ENCODE data around the gene CFAP97D1. TPM values are rescaled to one million over a fixed set of nuclear protein-coding genes. Genes with fewer than 3 reads are reported as not detected.

Gene CFAP97D1
- total RNA-seq, 1 donor from 2014 or later, result not detected

DNA sequence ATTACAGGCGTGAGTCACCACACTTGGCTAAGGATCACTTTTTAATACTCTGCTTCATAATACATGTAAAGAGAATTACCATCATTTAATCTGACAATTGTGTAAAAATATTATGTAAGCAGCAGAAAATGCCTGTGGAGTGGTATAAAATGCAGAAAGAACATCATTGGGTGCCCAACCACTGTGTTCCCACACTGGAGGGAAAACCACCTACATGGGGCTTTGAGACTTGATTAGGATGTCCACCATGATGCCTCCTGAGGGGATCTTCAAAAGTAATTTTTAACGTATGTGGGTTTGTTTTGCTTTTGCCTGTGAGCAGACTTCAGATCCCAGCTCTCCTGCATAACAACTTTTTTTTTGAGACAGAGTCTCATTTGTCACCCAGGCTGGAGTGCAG is 18.8 kb downstream of the CFAP97D1 start:
- no peak for DNase-seq

DNA sequence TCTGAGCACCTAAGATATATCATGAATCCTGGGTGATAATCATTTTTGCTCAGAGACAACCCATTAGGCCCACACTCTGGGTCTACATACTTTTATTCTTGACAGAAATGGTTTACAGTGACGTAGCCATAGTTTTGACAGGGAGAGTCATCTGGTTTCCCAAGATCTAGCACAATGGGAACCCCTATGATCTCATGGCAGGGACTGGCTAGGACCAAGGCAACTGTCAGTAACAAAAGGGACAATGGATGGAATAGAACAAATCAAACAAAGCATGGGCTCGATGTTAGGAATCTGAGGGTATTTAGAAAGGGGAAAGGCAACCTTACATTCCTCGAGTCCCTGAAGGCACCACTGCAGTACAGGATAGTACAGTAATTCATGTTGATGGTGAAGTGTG is 20.5 kb downstream of the CFAP97D1 start:
- DNase-seq, result no peak

DNA sequence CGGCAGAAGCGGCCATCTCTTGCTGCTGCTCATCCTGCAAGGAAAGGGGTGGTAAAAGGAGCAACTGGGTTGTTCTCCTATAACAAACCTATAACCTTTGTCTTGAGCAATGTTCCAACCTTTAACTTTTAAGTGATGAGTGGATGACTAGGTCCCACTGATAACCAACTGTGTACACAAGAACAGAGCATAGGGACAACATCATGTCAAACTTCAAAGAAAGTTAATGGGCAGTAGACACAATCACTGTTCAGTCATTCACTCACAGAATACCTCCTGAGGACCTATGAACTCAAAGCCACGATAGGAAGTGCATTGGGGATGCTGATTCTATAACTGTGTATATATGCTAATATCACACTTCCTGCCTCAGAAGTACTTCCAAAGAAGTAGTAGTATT is 21.6 kb downstream of the CFAP97D1 start:
- DNase-seq, result no peak

DNA sequence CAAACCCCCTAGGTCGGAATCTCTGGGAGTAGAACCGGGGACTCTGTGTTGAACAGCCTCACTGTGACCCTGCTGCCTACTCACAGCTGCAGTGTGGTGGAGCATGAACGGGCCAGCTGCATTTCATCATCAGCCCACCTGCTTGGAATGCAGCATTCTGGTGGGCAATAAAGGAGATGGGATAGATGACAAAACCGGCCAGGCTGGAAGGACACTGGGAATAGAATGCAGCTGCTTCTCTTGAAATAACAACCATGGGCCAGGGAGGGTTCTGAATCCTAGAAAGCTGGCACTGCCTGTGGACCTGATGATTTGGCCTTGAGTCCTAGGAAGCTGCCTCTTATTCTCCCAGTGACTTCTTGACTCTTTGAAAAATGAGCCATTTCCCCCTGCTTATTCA is 23.5 kb downstream of the CFAP97D1 start:
- DNase-seq, result no peak

DNA sequence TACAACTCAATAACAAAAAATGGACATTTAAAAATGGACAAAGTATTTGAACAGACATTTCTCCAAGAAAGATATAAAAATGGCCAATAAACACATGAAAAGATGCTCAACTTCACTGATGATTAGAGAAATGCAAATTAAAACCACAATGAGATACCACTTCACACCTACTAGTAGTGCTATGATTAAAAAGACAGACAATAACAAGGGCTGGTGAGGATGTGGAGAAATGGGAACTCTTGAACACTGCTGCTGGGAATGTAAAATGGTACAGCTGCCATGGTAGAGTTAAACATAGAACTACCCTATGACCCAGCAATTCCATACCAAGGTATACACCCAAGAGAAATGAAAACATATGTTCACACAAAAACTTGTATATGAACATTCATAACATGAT is 24.9 kb downstream of the CFAP97D1 start:
- no peak for DNase-seq

DNA sequence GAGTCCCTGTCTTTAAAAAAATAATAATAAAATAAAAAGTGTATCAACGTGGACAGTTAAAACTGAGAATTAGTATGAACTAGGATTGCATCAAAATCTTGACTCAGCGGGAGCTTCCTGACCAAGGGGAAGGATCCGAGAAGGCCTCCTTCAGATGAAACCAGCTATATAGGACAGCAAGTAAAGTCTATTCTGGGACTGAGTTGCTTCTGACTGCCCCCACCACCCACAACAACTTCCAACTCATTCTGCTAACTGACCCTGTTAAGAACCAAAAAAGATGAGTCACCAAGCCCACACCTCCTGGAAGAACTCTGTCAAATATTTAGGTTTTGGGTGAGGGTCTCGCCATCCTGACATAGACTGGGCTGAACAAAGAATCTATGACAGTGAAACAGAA is 27.8 kb downstream of the CFAP97D1 start:
- DNase-seq, result no peak

DNA sequence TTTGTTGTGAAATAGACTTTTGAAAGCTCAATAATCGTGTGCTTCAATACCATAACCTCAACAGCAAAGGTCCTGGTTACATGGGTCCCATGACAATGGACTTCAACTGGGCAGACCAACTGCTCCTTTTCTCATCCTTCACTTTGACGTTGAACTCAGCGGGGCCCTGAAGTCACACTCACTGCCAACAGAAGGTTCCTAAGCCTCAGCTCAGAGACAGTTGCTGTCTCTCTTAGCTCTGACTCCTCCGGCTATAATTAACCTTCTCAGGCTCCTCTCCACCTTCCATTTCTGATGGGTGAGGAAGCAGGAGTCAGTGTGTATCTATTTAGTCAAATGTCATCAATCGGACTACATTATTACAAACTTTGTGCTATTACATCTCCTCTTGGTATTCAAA is 28.9 kb downstream of the CFAP97D1 start:
- no peak for DNase-seq

DNA sequence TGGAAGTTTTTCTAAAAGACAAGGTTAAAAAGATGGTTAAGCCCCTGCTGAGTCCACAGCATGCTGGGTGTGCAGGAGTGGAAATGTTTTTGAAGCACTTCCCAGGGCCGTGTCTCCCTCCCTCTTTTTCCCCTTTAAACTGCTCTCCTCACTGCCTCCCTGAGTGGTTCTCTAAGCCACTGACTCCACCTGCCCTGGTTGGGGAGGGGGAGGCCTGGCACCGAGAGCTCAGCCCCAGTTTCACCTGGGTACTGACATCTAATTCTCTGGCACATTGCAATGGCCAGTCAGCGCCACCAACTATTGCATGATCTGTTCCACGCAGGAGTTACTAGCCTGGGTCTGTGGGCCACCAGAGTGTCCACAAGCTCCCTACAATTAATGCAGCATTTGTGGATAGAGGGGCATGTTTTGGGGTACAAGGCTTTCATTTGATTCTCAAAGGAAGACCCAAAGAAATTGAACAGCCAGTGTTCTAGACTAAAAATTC is 30.0 kb downstream of the CFAP97D1 start:
- DNase-seq, result no peak

DNA sequence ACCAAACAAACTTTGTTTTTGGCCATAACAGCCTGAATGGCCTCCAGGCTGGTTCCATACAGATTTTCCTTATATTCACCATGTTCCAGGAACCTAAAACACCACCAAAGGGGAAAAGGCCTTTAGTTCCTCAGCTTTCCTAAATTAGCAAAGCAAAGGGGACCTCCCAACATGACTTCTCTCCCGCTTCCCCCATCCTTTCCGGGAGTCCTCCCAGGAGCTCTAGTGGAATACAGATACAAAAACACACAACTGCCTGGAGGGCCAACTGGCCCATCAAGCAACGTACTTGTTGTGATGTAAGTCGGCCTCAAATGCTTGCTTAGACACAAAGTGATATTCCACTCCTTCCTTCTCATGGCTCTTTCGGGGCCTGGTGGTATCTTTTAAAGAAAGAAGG is 30.6 kb downstream of the CFAP97D1 start:
- no peak for DNase-seq

DNA sequence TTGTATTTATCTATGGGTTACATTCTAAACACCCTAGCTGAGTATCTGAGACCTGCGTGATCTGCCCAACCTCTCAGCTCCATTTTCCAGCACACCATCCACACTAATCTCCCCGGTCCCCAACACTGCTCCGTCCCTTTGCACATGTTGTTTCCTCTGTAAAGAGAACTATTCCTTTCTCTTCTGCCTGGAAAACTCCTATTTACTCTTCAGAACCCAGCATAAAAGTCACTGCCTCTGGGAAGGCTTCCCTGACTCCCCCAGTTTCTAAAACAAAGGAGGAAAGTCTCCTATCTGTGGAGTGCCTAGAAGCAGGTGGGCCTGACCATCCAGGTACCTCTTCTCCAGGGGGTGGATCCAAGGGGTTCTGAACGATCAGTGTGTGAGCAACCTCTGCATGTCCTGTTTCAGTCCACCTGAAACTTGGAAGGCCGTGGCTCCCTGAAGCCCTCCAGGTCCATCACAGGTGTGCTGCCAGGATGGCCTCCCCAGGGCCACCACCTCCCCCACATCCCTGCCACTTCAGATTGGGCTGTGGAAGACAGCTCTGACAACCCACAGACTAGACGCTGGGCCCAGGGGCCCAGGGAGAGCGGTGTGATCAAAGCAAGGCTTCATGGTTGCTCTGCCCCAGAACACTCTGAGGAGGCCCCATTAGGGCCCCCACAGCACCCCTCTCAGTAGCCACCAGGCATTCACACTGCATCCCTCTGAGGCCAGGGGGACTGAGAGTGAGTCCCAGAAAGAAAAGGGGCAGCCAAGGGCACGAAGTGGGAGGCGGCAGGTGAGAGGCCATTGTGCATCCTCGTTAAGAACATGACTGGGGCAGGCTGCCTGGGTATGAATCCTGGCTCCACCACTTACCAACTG is 32.4 kb downstream of the CFAP97D1 start:
- no peak for DNase-seq

DNA sequence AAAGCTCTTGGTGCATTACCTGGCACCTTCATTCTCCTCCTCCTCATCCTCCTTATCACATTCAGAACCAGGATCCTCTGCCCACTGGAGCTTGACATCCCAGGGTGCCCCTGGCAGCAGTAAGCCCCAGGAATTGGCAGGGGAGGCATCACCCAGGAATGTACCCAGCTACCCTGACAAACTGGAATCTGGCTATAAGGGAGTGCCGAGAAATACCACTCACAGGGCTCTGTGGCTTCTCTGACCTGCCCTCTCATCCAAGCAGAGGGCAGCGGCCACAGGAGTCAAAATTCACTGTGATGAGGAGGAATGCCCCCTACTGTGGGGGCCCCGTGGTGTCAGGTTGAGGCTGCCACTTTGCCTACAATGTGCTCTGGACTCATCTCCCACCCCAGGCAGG is 33.2 kb downstream of the CFAP97D1 start:
- no peak for DNase-seq

DNA sequence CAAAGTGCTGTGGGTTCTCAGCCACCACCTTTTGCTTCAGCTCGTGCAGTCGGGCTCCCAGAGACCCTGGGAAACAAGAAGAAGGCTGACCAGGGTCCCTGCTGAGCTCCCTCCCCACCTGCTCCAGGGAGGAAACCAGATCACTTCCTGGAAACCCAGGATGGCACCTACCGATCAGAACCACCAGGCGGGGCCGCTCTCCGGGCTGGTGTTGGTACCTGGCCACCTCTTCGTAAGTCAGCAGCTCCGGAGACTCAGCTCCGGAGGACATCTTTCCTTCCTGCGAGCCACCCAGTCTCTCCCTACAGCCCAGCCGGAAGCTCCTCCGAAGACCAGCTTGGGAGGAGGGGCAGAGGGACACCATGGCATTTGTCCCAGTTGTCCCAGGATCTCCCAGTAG is 33.8 kb downstream of the CFAP97D1 start:
- DNase-seq, result no peak

DNA sequence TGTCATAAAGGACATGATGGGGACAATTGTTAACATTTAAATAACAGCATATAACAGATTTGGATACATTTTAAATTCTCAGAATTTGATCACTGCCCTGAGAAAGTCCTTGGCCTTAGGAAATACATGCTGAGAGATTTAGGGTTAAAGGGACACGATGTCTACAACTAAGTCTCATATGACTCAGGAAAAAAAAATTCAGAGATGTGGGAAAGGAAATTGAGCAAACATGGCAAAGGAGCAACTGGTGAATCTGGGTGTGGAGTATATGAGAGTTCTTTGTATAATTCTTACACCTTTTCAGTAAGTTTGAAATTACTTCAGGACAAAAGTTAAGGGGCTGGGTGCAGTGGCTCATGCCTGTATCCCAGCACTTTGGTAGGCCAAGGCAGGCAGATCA is 34.5 kb downstream of the CFAP97D1 start:
- no peak for DNase-seq

DNA sequence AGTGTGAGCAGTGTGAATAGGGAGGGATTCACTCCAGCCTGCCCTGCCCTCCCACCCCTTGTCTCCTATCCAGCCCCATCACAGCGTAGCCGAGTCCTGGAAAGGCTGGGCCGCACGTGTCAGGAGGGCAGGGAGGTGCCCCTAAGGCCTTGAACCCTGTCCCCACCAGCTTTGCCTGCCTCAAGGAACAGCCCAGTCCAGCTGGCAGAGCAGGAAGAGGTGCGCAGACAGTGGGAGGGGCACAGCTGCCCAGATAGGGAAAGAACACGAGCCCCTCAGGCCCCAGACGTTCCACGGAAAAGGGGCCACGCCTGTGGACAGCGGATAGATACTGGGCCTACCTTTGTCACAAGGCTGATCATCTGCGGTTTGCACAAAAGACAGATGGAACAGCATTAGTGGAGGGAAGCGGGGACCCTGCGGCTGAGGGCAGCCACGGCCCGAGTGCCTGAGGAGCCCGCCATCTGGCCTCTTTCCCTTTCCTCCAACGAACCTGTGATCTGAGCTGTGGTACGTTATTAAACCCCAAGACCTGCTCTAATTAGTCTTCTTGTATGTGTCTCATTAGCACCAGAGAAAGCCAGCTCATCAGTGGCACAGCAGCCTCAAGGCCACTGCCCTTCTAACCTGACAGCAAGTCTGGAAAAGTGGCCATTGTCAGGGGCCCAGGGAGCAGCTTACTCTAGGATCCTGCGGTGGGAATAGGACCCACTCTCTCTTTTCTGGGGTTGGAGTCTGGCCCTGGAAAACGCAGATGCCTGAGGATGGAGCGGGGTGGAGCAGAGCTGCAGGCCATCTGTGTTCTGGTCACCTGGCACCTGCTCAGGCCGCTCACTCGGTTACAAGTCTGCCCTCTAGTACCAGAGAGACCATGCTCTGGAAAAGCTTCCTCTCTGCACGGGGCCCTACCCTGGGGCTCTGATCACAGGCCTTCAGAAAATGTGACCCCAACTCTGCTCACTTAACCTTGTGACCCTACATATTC is 36.4 kb downstream of the CFAP97D1 start:
- DNase-seq, result no peak

DNA sequence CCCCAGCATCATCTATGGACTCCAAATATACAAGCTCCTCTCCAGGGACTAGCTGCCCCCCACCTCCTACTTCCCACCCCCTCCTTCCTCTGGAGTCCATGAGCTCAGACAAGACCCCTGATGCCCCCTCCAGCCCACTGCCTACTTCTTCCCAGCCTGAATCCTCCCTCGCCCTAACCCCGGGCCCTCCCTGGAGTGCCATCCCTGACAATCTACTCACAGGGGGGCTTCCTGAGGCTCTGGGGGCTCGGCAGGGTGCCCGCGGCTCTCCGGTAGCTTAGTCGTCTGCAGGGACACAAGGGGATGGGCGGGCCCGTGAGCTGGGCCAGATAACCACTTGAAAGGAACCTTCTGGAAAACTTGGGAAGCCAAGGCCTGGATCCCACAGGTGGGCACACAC is 37.6 kb downstream of the CFAP97D1 start:
- no peak for DNase-seq

DNA sequence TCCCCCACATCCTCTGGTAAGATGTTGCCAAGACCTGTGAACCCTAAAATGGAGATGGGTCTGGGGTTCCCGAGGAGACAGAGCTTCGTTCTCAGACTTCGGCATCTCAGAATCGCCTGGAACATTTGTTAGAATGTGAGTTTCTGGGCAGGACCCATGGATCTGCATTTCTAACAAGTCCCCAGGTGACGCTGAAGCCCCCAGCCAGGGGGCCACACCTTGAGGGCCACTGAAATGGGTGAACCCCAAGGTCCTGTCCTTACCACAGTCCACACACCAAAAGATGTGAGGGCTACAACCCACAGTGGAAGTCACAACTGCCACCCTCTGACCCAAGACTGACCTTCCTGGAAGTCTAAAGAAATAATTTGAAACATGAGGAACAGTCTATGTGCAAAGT is 38.7 kb downstream of the CFAP97D1 start:
- DNase-seq, result no peak

DNA sequence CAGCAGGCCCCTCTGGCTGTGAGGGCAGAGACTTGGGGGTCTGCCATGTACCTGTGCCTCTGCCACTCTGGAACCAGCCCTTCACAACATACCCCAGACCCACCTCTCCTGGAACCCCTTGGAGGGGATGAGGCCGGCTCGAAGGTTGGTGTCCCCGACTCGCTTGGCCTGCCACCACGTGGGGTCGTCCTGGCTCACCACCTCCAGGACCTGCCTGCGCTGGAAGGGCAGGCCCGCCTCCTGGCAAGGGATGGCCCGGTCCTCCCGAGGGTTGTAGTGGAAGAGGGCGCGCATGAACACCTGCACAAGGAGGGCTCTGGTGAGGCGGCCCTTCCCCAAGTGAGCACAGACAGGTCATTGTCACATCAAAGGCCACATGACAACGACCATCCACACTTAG is 40.5 kb downstream of the CFAP97D1 start:
- DNase-seq, result no peak

DNA sequence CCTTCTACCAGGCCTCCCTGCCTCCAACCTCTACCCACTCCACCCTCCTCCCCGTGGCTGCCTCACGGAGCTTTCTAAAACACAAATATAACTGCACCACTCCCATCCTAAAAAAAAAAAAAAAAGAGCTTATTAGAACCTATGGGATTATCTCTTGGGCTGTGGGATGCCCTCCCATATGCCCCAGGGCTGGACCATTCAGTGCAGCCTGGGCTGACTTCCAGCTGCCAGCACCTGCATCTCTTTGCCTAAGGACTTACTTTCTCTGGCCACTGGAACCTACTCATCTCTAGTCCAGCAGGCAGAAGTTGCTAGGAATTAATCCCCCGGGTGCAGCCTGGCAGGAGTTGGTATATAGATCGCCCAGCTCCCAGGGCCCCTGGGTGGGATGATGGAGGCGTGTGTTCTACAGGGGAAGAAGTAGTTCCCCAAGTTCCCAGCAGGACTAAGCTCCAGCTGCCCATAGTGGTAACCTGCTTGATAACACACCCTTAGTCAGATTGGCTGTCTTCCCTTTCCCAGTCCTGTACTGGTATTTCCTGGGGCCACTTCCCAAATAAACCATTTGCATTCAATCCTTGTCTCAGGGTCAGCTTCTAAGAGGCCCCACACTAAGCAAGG is 42.4 kb downstream of the CFAP97D1 start:
- no peak for DNase-seq

DNA sequence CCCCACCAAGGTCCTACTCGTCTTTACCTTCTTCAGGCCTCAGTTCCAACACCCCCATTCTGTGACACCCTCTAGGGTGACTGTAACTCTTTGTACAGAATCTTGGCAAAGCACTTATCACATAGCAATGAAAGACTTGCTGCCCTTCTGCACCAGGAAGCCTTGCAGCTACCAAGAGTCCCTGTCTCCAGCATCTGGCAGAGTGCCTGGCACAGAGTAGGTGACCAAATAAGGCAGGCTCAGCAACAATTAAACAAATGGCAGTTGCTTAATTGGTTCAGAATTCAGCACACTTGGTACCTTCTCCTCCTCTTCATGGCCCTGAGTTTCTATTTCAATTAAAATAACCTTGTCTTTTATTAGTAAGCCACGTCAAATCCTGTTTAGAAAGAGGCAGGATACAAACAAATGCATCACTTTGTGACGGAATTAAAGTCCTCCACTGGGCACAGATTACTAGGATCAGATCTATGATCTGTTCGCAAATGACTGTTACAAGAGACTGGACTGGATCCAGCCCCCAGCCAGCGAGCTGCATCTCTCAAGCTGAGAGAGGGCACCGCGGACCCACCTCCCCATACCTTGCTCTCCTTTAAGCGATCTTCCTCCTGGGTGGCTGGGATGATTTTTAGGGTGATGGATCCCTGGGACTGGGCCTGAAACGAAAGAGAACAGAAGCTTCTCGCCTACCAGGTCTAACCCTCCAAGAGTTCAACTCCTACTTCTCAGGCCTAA is 43.3 kb downstream of the CFAP97D1 start:
- DNase-seq, result no peak

DNA sequence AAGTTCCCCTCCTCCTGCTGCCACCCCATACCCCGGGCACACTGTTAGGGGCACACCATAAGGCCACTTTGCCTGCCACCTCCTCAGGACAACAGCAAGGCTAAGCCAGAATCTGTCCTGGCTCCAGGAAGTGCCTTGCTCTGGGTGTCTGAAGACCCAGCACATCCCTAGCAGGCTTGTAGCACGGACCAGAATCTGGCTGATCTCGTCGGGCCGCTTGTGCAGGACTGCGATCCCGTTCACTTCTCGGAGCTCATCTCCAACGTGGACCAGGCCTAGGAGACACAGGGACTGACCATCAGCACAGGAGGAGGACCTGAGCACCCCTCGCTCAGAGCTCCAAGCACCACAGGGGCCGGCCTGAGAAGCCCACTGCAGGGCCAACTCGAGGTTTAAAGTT is 45.3 kb downstream of the CFAP97D1 start:
- DNase-seq, result no peak

DNA sequence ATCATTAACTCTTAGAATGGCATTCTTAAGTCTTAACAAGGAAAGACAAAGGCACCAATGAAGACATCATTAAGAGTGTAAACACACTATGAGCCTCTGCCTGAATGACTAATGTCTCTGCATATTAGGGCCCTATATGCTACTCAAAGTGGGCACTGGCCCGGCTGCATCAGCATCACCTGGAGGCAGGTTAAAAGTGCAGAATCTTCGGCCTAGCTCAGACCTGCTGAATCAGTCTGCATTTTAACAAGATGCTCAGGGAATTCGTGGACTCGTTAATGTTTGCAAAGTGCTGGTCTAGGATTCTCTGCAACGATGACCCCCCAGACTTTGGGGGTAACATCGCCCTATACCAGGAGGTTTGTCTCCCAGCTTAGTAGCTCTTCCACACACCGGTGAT is 46.0 kb downstream of the CFAP97D1 start:
- DNase-seq, result no peak

DNA sequence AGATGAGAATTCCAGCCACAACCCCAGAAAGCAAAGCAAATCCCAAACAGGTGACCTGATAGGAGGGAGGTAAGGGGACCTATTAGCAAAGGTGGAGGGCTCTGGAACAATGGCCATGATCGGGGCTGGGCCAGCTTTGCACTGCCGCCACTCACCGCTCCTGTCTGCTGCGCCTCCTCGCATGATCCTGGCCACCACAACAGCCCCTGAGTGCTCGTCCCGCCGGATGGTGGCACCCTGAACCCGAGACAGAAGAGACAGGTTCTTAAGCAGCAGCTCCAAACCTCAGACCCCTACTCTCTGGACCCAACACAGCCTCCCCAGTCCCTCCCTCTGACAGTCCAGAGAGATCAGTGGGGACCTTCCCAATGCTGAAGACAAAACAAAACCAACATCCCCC is 47.4 kb downstream of the CFAP97D1 start:
- no peak for DNase-seq

Data from occipital lobe (tissue), 2 donors.